A673 (cell line): Measurements from ENCODE around the gene THSD4. TPM values are rescaled to one million over a fixed set of nuclear protein-coding genes. Genes with fewer than 3 reads are reported as not detected.

Source experiments
- BruUV-seq: library from RNA; stranded (reverse); fragments of 400-500 nt; replicated peaks from 2 replicates; lab custom pipeline; 2021; lab: Mats Ljungman, UMichigan
- CTCF ChIA-PET: fragments of 300-600 bp; sonication (Branson Sonifier 250); formaldehyde crosslinking; loops from one replicate; lab custom pipeline; 2022; ENCODE audit warnings: antibody characterized with exemption; lab: Charles Lee
- POLR2A ChIA-PET: fragments of 300-600 bp; sonication (Branson Sonifier 250); formaldehyde crosslinking; loops from one replicate; lab custom pipeline; 2022; ENCODE audit warnings: antibody characterized with exemption; ENCODE audit not compliant: low non-redundant PET; lab: Charles Lee
- DNase-seq: peaks from one replicate; pipeline ENCODE4 v3.0.0-alpha.2; 2015; ENCODE audit warnings: low spot score
- H3K27ac ChIP-seq: fragments of 200-600 bp; sonication (generic); 2 replicates; pipeline ENCODE4 v1.5.1; 2016; ENCODE audit warnings: mixed run types, low read depth, mild to moderate bottlenecking, mixed read lengths, antibody characterized with exemption, low read length; ENCODE audit not compliant: poor library complexity, severe bottlenecking
- H3K27me3 ChIP-seq: fragments of 200-600 bp; sonication (generic); replicated peaks from 2 replicates; pipeline ENCODE4 v1.6.1; 2017; ENCODE audit warnings: mixed run types, low read depth, mild to moderate bottlenecking, mixed read lengths, antibody characterized with exemption, low read length; ENCODE audit not compliant: insufficient read depth, poor library complexity
- H3K36me3 ChIP-seq: fragments of 200-600 bp; sonication (generic); 2 replicates; pipeline ENCODE4 v1.6.1; 2016; ENCODE audit warnings: mixed run types, mild to moderate bottlenecking, mixed read lengths, antibody characterized with exemption, low read length; ENCODE audit not compliant: insufficient read depth, poor library complexity, severe bottlenecking
- H3K4me1 ChIP-seq: fragments of 200-600 bp; sonication (generic); 2 replicates; pipeline ENCODE4 v1.6.1; 2017; ENCODE audit warnings: mixed run types, mild to moderate bottlenecking, mixed read lengths, antibody characterized with exemption, low read length; ENCODE audit not compliant: insufficient read depth, poor library complexity, severe bottlenecking
- H3K4me3 ChIP-seq: fragments of 200-600 bp; sonication (generic); 2 replicates; pipeline ENCODE4 v1.5.1; 2016; ENCODE audit warnings: low read depth, mixed run types, mild to moderate bottlenecking, mixed read lengths, low read length; ENCODE audit not compliant: poor library complexity, severe bottlenecking
- H3K9me3 ChIP-seq: fragments of 200-600 bp; sonication (generic); 2 replicates; pipeline ENCODE4 v1.6.1; 2016; ENCODE audit warnings: mixed run types, low read depth, mild to moderate bottlenecking, mixed read lengths, antibody characterized with exemption, low read length; ENCODE audit not compliant: poor library complexity, severe bottlenecking
- EZH2 ChIP-seq: fragments of 200-600 bp; sonication (generic); IDR thresholded peaks from 2 replicates; pipeline ENCODE4 v1.6.1; 2017; ENCODE audit warnings: borderline replicate concordance, low read depth, mild to moderate bottlenecking, mixed read lengths, antibody characterized with exemption, low read length; ENCODE audit not compliant: poor library complexity, severe bottlenecking
- intact Hi-C: fragments of 100-400 bp; cut with micrococcal nuclease; formaldehyde crosslinking; loops from one replicate; pipeline ENCODE4 v1.10.0; 2022; ENCODE audit not compliant: unreplicated experiment
- total RNA-seq: library from RNA; stranded (reverse); gene quantifications from 2 replicates; pipeline ENCODE4 v1.2.3, GENCODE V29; 2021
- TF ChIP-seq, protein P1 (sequence below): fragments of 300-800, 200-600 bp; sonication (generic); conservative IDR thresholded peaks from 2 replicates; pipeline ENCODE4 v1.5.1; 2017; ENCODE audit warnings: low read depth, mild to moderate bottlenecking, antibody characterized with exemption, low read length, moderate library complexity, mixed read lengths

Gene THSD4
- total RNA-seq, 1 experiment from 2014 or later: 2.4 TPM

DNA sequence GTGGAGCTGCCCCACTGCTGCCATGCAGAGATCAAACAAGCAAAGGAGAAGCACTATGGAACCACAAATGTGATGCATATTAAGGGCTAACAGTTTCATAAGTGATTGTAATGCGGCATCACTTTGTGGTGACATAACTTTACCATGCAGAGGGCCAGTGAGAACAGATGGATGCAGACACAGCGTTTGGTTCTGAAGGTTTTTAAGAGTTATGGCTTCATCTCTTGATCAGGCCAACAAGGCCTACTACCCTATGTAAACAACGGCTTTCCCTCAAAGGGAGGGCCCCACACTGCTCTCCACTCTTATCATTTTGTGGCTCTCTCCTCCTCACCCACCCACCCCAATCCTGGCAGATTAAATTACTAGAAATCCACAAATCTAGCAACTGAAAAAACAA, 708.5 kb downstream of the THSD4 start:
- Histone ChIP-seq H3K4me1 (no peaks in the 10 kb centered on the region), H3K27ac (no peak overlapping the region), H3K36me3 (no peaks in the 10 kb centered on the region), H3K4me3 (no peak overlapping the region), H3K27me3 (no peaks in the 10 kb centered on the region), H3K9me3 (peaks cover 3% of the 10 kb centered on the region)
- ChIA-PET POLR2A (no interaction called here), CTCF (no interaction called here)
- no peak for DNase-seq
- BruUV-seq: no TSS peak
- intact Hi-C loops: no loop called here
- no peak for TF ChIP-seq EZH2
- TF ChIP-seq, protein P1, sequence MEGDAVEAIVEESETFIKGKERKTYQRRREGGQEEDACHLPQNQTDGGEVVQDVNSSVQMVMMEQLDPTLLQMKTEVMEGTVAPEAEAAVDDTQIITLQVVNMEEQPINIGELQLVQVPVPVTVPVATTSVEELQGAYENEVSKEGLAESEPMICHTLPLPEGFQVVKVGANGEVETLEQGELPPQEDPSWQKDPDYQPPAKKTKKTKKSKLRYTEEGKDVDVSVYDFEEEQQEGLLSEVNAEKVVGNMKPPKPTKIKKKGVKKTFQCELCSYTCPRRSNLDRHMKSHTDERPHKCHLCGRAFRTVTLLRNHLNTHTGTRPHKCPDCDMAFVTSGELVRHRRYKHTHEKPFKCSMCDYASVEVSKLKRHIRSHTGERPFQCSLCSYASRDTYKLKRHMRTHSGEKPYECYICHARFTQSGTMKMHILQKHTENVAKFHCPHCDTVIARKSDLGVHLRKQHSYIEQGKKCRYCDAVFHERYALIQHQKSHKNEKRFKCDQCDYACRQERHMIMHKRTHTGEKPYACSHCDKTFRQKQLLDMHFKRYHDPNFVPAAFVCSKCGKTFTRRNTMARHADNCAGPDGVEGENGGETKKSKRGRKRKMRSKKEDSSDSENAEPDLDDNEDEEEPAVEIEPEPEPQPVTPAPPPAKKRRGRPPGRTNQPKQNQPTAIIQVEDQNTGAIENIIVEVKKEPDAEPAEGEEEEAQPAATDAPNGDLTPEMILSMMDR: no peak

DNA sequence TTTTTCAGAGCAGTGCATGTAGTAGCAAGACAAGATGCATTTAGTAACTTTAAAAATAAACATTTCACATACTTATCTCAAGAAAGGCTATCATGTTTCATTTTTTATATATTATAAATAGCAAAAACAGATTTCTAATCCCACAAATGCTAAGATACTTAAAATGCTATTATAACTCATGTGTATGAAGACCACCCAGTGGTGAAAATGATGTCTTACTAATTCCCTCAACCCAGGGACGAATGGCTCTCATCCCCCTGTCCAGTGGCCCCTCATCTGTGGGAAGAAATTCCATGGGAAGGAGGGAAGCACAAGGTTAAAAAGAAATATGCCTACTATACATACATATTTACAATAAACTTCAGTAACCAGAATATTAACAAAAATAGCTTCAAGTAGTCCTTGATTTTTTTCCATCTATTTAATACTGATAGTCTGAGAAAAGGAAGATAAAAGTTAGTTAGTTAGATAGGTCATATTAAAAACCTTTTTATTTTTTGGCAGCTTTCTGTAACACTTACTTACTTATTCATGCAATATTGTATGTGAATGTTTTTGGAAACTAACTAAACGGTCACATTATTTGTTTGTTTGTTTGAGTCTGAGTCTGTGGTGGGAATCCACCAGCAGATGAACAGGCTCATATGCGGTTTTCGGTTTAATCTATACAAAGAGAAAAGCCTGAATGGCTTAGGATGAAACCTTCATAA, 709.9 kb downstream of the THSD4 start:
- Histone ChIP-seq H3K27me3 (no peaks in the 10 kb centered on the region), H3K36me3 (no peaks in the 10 kb centered on the region), H3K27ac (no peak overlapping the region), H3K9me3 (peaks cover 3% of the 10 kb centered on the region), H3K4me3 (no peak overlapping the region), H3K4me1 (no peaks in the 10 kb centered on the region)
- no peak for TF ChIP-seq EZH2
- TF ChIP-seq, protein P1: no peak
- POLR2A ChIA-PET: no interaction called here
- intact Hi-C loops: no loop called here
- CTCF ChIA-PET: no interaction called here
- no TSS peak for BruUV-seq
- DNase-seq: no peak

DNA sequence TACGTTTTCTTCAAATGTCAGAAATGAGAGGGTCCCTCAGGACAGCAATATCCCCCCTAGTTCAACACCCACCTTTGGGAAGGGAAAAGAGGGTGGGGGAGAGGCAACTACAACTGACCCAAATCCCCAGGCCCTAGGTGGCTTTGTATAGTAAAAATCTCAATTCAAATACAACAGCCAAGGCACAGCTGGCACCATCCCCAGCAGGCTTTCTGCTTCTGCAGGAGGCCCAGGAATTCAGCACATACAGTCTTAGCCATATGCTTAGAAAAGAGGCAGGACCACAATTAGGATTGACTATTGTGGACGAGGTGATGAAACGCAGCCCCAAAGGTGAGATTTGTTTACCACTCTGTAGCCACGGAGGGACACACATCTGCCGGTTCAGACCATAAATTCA, 710.9 kb downstream of the THSD4 start:
- H3K9me3 ChIP-seq: peaks cover 3% of the 10 kb centered on the region
- no peaks in the 10 kb centered on the region for H3K36me3 ChIP-seq
- no peaks in the 10 kb centered on the region for H3K27me3 ChIP-seq
- DNase-seq: no peak
- no TSS peak for BruUV-seq
- no peaks in the 10 kb centered on the region for H3K4me1 ChIP-seq
- no peak overlapping the region for H3K27ac ChIP-seq
- CTCF ChIA-PET: no interaction called here
- TF ChIP-seq EZH2: no peak
- TF ChIP-seq, protein P1: no peak
- POLR2A ChIA-PET: no interaction called here
- no peak overlapping the region for H3K4me3 ChIP-seq
- intact Hi-C loops: no loop called here
